ENCODE results near the gene SYNC.

DNA sequence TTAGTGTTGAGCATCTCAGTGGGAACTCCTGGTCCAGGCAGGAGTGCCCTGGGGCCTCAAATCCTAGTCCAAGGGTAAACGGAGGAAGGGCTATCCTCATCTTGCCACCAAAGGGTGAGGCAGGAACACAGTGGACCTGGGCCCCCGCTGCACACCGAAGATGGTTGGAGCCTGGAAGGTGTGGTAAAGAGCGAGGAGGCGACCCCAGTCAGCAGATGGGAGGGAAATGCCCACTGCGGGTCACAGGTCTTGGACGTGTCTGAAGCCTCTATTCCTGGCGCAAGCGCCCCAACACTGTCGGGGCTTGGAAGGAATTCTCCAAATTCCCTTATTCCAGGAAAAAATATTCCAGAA lies 38.5 kb upstream of the SYNC start:
- no peak for TF ChIP-seq POLR2A (IDR thresholded peaks at IDR 0.05)
- no peak for TF ChIP-seq POLR2AphosphoS5 (IDR thresholded peaks at IDR 0.05)
- TF ChIP-seq, protein P1, sequence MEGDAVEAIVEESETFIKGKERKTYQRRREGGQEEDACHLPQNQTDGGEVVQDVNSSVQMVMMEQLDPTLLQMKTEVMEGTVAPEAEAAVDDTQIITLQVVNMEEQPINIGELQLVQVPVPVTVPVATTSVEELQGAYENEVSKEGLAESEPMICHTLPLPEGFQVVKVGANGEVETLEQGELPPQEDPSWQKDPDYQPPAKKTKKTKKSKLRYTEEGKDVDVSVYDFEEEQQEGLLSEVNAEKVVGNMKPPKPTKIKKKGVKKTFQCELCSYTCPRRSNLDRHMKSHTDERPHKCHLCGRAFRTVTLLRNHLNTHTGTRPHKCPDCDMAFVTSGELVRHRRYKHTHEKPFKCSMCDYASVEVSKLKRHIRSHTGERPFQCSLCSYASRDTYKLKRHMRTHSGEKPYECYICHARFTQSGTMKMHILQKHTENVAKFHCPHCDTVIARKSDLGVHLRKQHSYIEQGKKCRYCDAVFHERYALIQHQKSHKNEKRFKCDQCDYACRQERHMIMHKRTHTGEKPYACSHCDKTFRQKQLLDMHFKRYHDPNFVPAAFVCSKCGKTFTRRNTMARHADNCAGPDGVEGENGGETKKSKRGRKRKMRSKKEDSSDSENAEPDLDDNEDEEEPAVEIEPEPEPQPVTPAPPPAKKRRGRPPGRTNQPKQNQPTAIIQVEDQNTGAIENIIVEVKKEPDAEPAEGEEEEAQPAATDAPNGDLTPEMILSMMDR (IDR thresholded peaks at IDR 0.05): no peak
